RWPE2 (cell line): ENCODE data around the gene SLC25A6.

ENCODE experiments used
- ATAC-seq: fragments of 200-7000 bp; cut with Tn5 transposase; 3 replicates; pipeline ENCODE4 v1.9.1; 2021; ENCODE audit warnings: low read depth
- DNase-seq: peaks from one replicate; pipeline ENCODE4 v3.0.0-alpha.2; 2020; ENCODE audit warnings: low spot score
- H3K27ac ChIP-seq: fragments of 450-650 bp; 2 replicates; pipeline ENCODE4 v1.5.1; 2017; ENCODE audit warnings: mild to moderate bottlenecking; ENCODE audit not compliant: poor library complexity, severe bottlenecking
- H3K27me3 ChIP-seq: fragments of 250-450 bp; sonication (Bioruptor Pico); 2 replicates; pipeline ENCODE4 v1.5.1; 2021; ENCODE audit warnings: mild to moderate bottlenecking, moderate library complexity; ENCODE audit not compliant: insufficient read depth, poor library complexity, severe bottlenecking
- H3K36me3 ChIP-seq: fragments of 250-450 bp; sonication (Bioruptor Pico); 2 replicates; pipeline ENCODE4 v1.5.1; 2020; ENCODE audit warnings: low read depth, mild to moderate bottlenecking, moderate library complexity
- H3K4me1 ChIP-seq: fragments of 250-450 bp; sonication (Bioruptor Pico); 2 replicates; pipeline ENCODE4 v1.5.1; 2021; ENCODE audit warnings: mild to moderate bottlenecking, moderate library complexity; ENCODE audit not compliant: insufficient read depth, poor library complexity, severe bottlenecking
- H3K4me3 ChIP-seq: fragments of 250-450 bp; sonication (Bioruptor Pico); 2 replicates; pipeline ENCODE4 v1.5.1; 2021; ENCODE audit warnings: mild to moderate bottlenecking, moderate library complexity; ENCODE audit not compliant: severe bottlenecking
- H3K9me3 ChIP-seq: fragments of 250-450 bp; sonication (Bioruptor Pico); 2 replicates; pipeline ENCODE4 v1.5.1; 2021; ENCODE audit warnings: mild to moderate bottlenecking, moderate library complexity; ENCODE audit not compliant: severe bottlenecking
- CTCF ChIP-seq: fragments of 450-650 bp; IDR thresholded peaks from one replicate; pipeline ENCODE4 v1.5.1; 2017; ENCODE audit warnings: mild to moderate bottlenecking, moderate library complexity; ENCODE audit not compliant: poor library complexity, severe bottlenecking

SLC25A6 gene

GRCh38 chrX:1341545-1342184 is 50.2 kb downstream of the SLC25A6 start:
- DNase-seq (no peak), ATAC-seq (no peak)
- no peaks in the 10 kb centered on the region for H3K4me1 ChIP-seq
- H3K36me3 ChIP-seq, result no peaks in the 10 kb centered on the region
- H3K27ac ChIP-seq, result no peak overlapping the region
- H3K9me3 ChIP-seq, result peaks cover 12% of the 10 kb centered on the region
- no peak for TF ChIP-seq CTCF
- H3K4me3 ChIP-seq, result no peak overlapping the region
- no peaks in the 10 kb centered on the region for H3K27me3 ChIP-seq

GRCh38 chrX:1336948-1337779 is 54.7 kb downstream of the SLC25A6 start:
- ATAC-seq, result peak; percentile 38; the same call in 2 of the 3 replicates
- H3K4me3 ChIP-seq, result no peak overlapping the region
- H3K36me3 ChIP-seq, result no peaks in the 10 kb centered on the region
- H3K4me1 ChIP-seq, result no peaks in the 10 kb centered on the region
- DNase-seq, result no peak
- H3K9me3 ChIP-seq, result peaks cover 12% of the 10 kb centered on the region
- no peak overlapping the region for H3K27ac ChIP-seq
- TF ChIP-seq CTCF, result no peak
- H3K27me3 ChIP-seq, result no peaks in the 10 kb centered on the region

GRCh38 chrX:1336331-1336943 is 55.5 kb downstream of the SLC25A6 start, which contains the start of gene IL3RA:
Gene IL3RA, plus strand, starts transcription at chrX:1336785. Its CDS starts 4,981 bp downstream, at chrX:1341766.
- H3K9me3 ChIP-seq, result peaks cover 8% of the 10 kb centered on the region
- H3K36me3 ChIP-seq, result no peaks in the 10 kb centered on the region
- H3K4me3 ChIP-seq, result no peak within 1 kb of the TSS
- ATAC-seq, result no peak; the same call in 2 of the 3 replicates
- H3K27me3 ChIP-seq, result no peaks in the 10 kb centered on the region
- TF ChIP-seq CTCF, result no peak
- no peaks in the 10 kb centered on the region for H3K4me1 ChIP-seq
- H3K27ac ChIP-seq, result no peak within 1 kb of the TSS
- DNase-seq, result no peak
